NT2/D1 (cell line): Measurements from ENCODE around the gene PPP1R3D.

Experiments used
- SUZ12 ChIP-seq: IDR thresholded peaks from 2 replicates; pipeline ENCODE4 v1.6.1; 2011; ENCODE audit not compliant: insufficient read length, insufficient read depth; ENCODE audit errors: extremely low read depth
- YY1 ChIP-seq: IDR thresholded peaks from 2 replicates; pipeline ENCODE4 v1.6.1; 2011; ENCODE audit not compliant: insufficient read length, insufficient read depth
- ZNF274 ChIP-seq: IDR thresholded peaks from 2 replicates; pipeline ENCODE4 v1.6.1; 2011; ENCODE audit warnings: mild to moderate bottlenecking, low read depth, low read length

- TF ChIP-seq YY1 (no peak), ZNF274 (no peak), SUZ12 (no peak)
Measured at GRCh38 chr20:59942245-59942644, 2.1 kb upstream of the PPP1R3D start.
